Measurements from ENCODE around the gene SFMBT2. TPM values are rescaled to one million over a fixed set of nuclear protein-coding genes. Genes with fewer than 3 reads are reported as not detected.

The SFMBT2 gene
- total and polyA plus RNA-seq, 10 donors = 4.4 to 47.7 (median 34.8) TPM

- intact Hi-C loops (cut with DNase I; ENCODE audit: low total_unique reads) = no loop called here
- peaks cover 0 to 2% (median 0%) of the 10 kb centered on the region in 6 donors for H3K36me3 ChIP-seq
- no peak for DNase-seq
- WGBS, 5 donors = 90 to 100% (median 93%) methylated on average over 3 of the region's 3 CpGs
- no peak overlapping the region for H3K4me3 ChIP-seq
- no peaks in the 10 kb centered on the region for H3K9me3 ChIP-seq
- peaks cover 0 to 15% (median 9%) of the 10 kb centered on the region in 6 donors for H3K4me1 ChIP-seq
- TF ChIP-seq POLR2AphosphoS5 (IDR thresholded peaks at IDR 0.05) (no peak), POLR2A (IDR thresholded peaks at IDR 0.05) (no peak)
- TF ChIP-seq, protein P1, sequence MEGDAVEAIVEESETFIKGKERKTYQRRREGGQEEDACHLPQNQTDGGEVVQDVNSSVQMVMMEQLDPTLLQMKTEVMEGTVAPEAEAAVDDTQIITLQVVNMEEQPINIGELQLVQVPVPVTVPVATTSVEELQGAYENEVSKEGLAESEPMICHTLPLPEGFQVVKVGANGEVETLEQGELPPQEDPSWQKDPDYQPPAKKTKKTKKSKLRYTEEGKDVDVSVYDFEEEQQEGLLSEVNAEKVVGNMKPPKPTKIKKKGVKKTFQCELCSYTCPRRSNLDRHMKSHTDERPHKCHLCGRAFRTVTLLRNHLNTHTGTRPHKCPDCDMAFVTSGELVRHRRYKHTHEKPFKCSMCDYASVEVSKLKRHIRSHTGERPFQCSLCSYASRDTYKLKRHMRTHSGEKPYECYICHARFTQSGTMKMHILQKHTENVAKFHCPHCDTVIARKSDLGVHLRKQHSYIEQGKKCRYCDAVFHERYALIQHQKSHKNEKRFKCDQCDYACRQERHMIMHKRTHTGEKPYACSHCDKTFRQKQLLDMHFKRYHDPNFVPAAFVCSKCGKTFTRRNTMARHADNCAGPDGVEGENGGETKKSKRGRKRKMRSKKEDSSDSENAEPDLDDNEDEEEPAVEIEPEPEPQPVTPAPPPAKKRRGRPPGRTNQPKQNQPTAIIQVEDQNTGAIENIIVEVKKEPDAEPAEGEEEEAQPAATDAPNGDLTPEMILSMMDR (IDR thresholded peaks at IDR 0.05 in 8 of 11, conservative IDR thresholded peaks at IDR 0.05 in 3 of 11) = no peak
- peaks cover 0 to 5% (median 0%) of the 10 kb centered on the region in 7 donors for H3K27me3 ChIP-seq (replicated peaks in 1 of 7)
- no peak overlapping the region for H3K27ac ChIP-seq
Observed at GRCh38 chr10:7152982-7153381, 257.9 kb downstream of the SFMBT2 start.

- Histone ChIP-seq H3K27ac (no peak overlapping the region), H3K4me1 (peaks cover 0 to 8% (median 5%) of the 10 kb centered on the region in 6 donors), H3K36me3 (no peaks in the 10 kb centered on the region), H3K4me3 (no peak overlapping the region), H3K27me3 (replicated peaks in 1 of 7) (peaks cover 0 to 5% (median 0%) of the 10 kb centered on the region in 7 donors), H3K9me3 (no peaks in the 10 kb centered on the region)
- TF ChIP-seq POLR2AphosphoS5 (IDR thresholded peaks at IDR 0.05) = no peak
- no peak for TF ChIP-seq POLR2A (IDR thresholded peaks at IDR 0.05)
- TF ChIP-seq, protein P1 (IDR thresholded peaks at IDR 0.05 in 8 of 11, conservative IDR thresholded peaks at IDR 0.05 in 3 of 11) = no peak
- DNase-seq = no peak
- intact Hi-C loops (cut with DNase I; ENCODE audit: low total_unique reads) = no loop called here
- WGBS, 5 donors = 71 to 92% (median 83%) methylated on average over 2 of the region's 2 CpGs
Observed at GRCh38 chr10:7152341-7152740, 258.5 kb downstream of the SFMBT2 start.

GRCh38 chr10:7151538-7151937 is 259.3 kb downstream of the SFMBT2 start:
- TF ChIP-seq, protein P1 (IDR thresholded peaks at IDR 0.05 in 8 of 11, conservative IDR thresholded peaks at IDR 0.05 in 3 of 11) = no peak
- no peak for TF ChIP-seq POLR2A (IDR thresholded peaks at IDR 0.05)
- no peak for TF ChIP-seq POLR2AphosphoS5 (IDR thresholded peaks at IDR 0.05)

GRCh38 chr10:7150349-7150748 is 260.5 kb downstream of the SFMBT2 start:
- Histone ChIP-seq H3K4me1 (no peaks in the 10 kb centered on the region), H3K36me3 (no peaks in the 10 kb centered on the region), H3K4me3 (no peak overlapping the region), H3K27ac (no peak overlapping the region), H3K9me3 (no peaks in the 10 kb centered on the region), H3K27me3 (replicated peaks in 1 of 7) (peaks cover 0 to 12% (median 0%) of the 10 kb centered on the region in 7 donors)
- intact Hi-C loops (cut with DNase I; ENCODE audit: low total_unique reads) = no loop called here
- no peak for DNase-seq
- 79 to 96% (median 80%) methylated on average over 4 of the region's 4 CpGs for WGBS, 5 donors
- TF ChIP-seq POLR2AphosphoS5 (IDR thresholded peaks at IDR 0.05) = no peak

More at GRCh38 chr10:7151538-7151937, 259.3 kb downstream of the SFMBT2 start:
- H3K4me3 ChIP-seq = no peak overlapping the region
- no peaks in the 10 kb centered on the region for H3K9me3 ChIP-seq
- no peaks in the 10 kb centered on the region for H3K36me3 ChIP-seq
- H3K27ac ChIP-seq = no peak overlapping the region
- DNase-seq = no peak
- intact Hi-C loops (cut with DNase I; ENCODE audit: low total_unique reads) = no loop called here
- 68 to 85% (median 75%) methylated on average over 4 of the region's 4 CpGs for WGBS, 5 donors
- H3K4me1 ChIP-seq = peaks cover 0 to under 1% (median 0%) of the 10 kb centered on the region in 6 donors
- H3K27me3 ChIP-seq (replicated peaks in 1 of 7) = peaks cover 0 to 10% (median 0%) of the 10 kb centered on the region in 7 donors

- DNase-seq = no peak
- intact Hi-C loops (cut with DNase I; ENCODE audit: low total_unique reads) = no loop called here
- TF ChIP-seq POLR2AphosphoS5 (IDR thresholded peaks at IDR 0.05) (no peak), POLR2A (IDR thresholded peaks at IDR 0.05) (no peak)
- TF ChIP-seq, protein P1 (IDR thresholded peaks at IDR 0.05 in 8 of 11, conservative IDR thresholded peaks at IDR 0.05 in 3 of 11) = no peak
- H3K36me3 ChIP-seq = no peaks in the 10 kb centered on the region
- H3K27ac ChIP-seq = no peak overlapping the region
- H3K9me3 ChIP-seq = no peaks in the 10 kb centered on the region
- peaks cover 0 to 12% (median 0%) of the 10 kb centered on the region in 7 donors for H3K27me3 ChIP-seq (replicated peaks in 1 of 7)
- no peak overlapping the region for H3K4me3 ChIP-seq
- no peaks in the 10 kb centered on the region for H3K4me1 ChIP-seq
- WGBS, 5 donors = 66 to 80% (median 72%) methylated on average over 3 of the region's 3 CpGs
Observed at GRCh38 chr10:7146189-7146588, 264.6 kb downstream of the SFMBT2 start.

Measured in spleen (tissue), 11 donors.